Peyer's patch (tissue), 4 donors: ENCODE data around the gene SEMA3G. TPM values are rescaled to one million over a fixed set of nuclear protein-coding genes. Genes with fewer than 3 reads are reported as not detected.

Experiments
- DNase-seq, 3 donors: peaks; one replicate each; pipeline ENCODE4 v3.0.0-alpha.2; 2017 to 2019
- H3K27ac ChIP-seq, 4 donors: fragments of 200-600 bp; sonication (generic); one replicate each; pipeline ENCODE4 v1.5.1; 2016 to 2019
- H3K27me3 ChIP-seq, 2 donors: fragments of 200-600 bp; sonication (generic); one replicate each; pipeline ENCODE4 v1.5.1; 2019
- H3K36me3 ChIP-seq, 3 donors: fragments of 200-600 bp; sonication (generic); one replicate each; pipeline ENCODE4 v1.5.1; 2016 to 2019
- H3K4me1 ChIP-seq, 4 donors: fragments of 200-600 bp; sonication (generic); one replicate each; pipeline ENCODE4 v1.5.1; 2016 to 2019
- H3K4me3 ChIP-seq, 4 donors: fragments of 200-600 bp; sonication (generic); 1 replicate in 3 of 4; 2 replicates in 1 of 4; pipeline ENCODE4 v1.5.1; 2016 to 2019; ENCODE audit warnings: mild to moderate bottlenecking in 1 of 4
- H3K9me3 ChIP-seq, 4 donors: fragments of 200-600 bp; sonication (generic); one replicate each; pipeline ENCODE4 v1.5.1; 2016 to 2019; ENCODE audit warnings: mild to moderate bottlenecking in 1 of 4
- POLR2A ChIP-seq, 2 donors: fragments of 450-650 bp; IDR thresholded peaks; one replicate each; pipeline ENCODE4 v1.5.1; 2017; ENCODE audit warnings: antibody characterized with exemption in 2 of 2, mild to moderate bottlenecking in 2 of 2, moderate library complexity in 2 of 2
- total RNA-seq, 4 donors: library from RNA; depleted of rRNA; stranded (reverse); fragments of >200 nt; gene quantifications; one replicate each; pipeline ENCODE4 v1.1.0, GENCODE V29; 2016
- TF ChIP-seq, protein P1 (sequence below), 6 experiments: fragments of 450-650 bp in 4 of 6; fragments of 200-600 bp in 2 of 6; sonication (generic) in 1 of 6; IDR thresholded peaks; one replicate each; pipeline ENCODE4 v1.5.1; 2017 to 2019; ENCODE audit warnings: antibody characterized with exemption in 6 of 6, mild to moderate bottlenecking in 3 of 6, moderate library complexity in 1 of 6

Gene SEMA3G
- total RNA-seq, 4 donors from 2014 or later = 18.8 to 24.8 (median 22.0) TPM

DNA sequence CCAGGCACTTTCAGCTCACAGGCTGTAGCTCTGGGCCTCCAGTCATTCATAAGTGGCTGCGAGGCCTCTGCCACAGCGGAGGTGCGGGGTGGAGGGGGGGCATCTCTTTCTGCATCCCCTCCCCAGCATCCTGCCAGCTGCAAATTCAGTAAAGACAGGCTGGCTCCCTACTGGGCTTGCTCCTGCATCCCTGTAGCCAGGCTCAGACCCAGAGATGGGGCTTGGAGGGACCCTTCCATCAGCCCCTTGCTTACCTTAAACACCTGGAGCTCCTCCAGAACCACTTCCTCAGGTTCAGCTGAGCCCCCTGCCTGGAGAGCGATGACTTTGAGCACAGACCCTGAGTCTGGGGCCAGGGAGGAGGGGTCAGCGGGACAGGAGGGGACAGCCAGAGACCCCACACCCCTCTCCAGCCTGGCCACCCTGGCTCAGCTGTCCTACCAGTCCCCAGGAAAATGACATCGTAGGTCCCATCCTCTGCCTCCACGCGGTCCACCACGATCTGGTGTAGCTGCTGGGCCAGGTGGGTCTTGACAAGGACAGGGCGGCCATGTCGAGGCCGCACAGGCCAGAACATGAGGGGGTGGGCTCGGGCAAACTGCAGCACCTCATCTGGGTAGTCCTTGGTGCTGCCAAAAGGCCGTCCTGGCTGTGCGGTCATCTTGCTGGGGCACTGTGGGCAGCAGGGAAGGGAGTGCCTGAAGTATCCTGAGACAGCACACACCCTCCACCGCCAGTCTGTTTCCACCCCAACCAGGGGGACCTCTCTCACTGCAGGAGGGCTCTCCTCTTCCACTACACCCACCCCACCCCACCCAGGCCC is 5.3 kb downstream of the SEMA3G start:
- H3K36me3 ChIP-seq = no peaks in the 10 kb centered on the region
- no peaks in the 10 kb centered on the region for H3K9me3 ChIP-seq
- H3K27me3 ChIP-seq = no peaks in the 10 kb centered on the region
- H3K4me3 ChIP-seq = no peak overlapping the region
- H3K27ac ChIP-seq = no peak overlapping the region
- TF ChIP-seq, protein P1, sequence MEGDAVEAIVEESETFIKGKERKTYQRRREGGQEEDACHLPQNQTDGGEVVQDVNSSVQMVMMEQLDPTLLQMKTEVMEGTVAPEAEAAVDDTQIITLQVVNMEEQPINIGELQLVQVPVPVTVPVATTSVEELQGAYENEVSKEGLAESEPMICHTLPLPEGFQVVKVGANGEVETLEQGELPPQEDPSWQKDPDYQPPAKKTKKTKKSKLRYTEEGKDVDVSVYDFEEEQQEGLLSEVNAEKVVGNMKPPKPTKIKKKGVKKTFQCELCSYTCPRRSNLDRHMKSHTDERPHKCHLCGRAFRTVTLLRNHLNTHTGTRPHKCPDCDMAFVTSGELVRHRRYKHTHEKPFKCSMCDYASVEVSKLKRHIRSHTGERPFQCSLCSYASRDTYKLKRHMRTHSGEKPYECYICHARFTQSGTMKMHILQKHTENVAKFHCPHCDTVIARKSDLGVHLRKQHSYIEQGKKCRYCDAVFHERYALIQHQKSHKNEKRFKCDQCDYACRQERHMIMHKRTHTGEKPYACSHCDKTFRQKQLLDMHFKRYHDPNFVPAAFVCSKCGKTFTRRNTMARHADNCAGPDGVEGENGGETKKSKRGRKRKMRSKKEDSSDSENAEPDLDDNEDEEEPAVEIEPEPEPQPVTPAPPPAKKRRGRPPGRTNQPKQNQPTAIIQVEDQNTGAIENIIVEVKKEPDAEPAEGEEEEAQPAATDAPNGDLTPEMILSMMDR (IDR thresholded peaks at IDR 0.05) = no peak
- TF ChIP-seq POLR2A (IDR thresholded peaks at IDR 0.05) = no peak
- H3K4me1 ChIP-seq = peaks cover 0 to 9% (median 0%) of the 10 kb centered on the region in 4 donors
- peak in 1 of 3 donors; percentile 32 for DNase-seq

- Histone ChIP-seq H3K9me3 (no peaks in the 10 kb centered on the region), H3K27ac (no peak overlapping the region), H3K4me1 (peaks cover 0 to 11% (median 0%) of the 10 kb centered on the region in 4 donors), H3K36me3 (no peaks in the 10 kb centered on the region), H3K4me3 (no peak overlapping the region), H3K27me3 (no peaks in the 10 kb centered on the region)
- TF ChIP-seq, protein P1 (IDR thresholded peaks at IDR 0.05) = no peak
- TF ChIP-seq POLR2A (IDR thresholded peaks at IDR 0.05) = no peak
- DNase-seq = peak in 1 of 3 donors; percentile 23
Measured at GRCh38 chr3:52438579-52439425, 6.1 kb downstream of the SEMA3G start.

DNA sequence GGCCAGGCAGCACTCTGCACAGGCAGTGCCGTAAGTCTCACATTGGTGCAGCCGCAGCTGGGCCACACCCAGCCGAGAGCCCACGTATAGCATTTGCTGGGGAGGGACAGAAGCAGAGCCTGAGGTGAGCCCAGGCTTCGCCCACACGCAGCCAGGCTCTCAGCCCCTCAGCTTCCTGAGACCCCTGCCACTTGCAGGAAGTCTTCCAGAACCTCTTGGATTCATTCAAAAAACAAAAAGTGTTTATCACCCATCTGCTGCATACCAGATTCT is 6.9 kb downstream of the SEMA3G start:
- no peak overlapping the region for H3K27ac ChIP-seq
- H3K9me3 ChIP-seq = no peaks in the 10 kb centered on the region
- DNase-seq = no peak
- H3K27me3 ChIP-seq = no peaks in the 10 kb centered on the region
- peak overlapping the region in 1 of 4 donors; percentile 7 for H3K4me3 ChIP-seq
- TF ChIP-seq, protein P1 (IDR thresholded peaks at IDR 0.05) = no peak
- no peak for TF ChIP-seq POLR2A (IDR thresholded peaks at IDR 0.05)
- no peaks in the 10 kb centered on the region for H3K36me3 ChIP-seq
- H3K4me1 ChIP-seq = peaks cover 0 to 18% (median 0%) of the 10 kb centered on the region in 4 donors

GRCh38 chr3:52437326-52438103 is 7.4 kb downstream of the SEMA3G start:
- Histone ChIP-seq H3K9me3 (no peaks in the 10 kb centered on the region), H3K36me3 (no peaks in the 10 kb centered on the region), H3K27me3 (no peaks in the 10 kb centered on the region), H3K4me1 (peaks cover 0 to 24% (median 0%) of the 10 kb centered on the region in 4 donors), H3K4me3 (peak overlapping the region in 1 of 4 donors; percentile 7), H3K27ac (no peak overlapping the region)
- TF ChIP-seq, protein P1 (IDR thresholded peaks at IDR 0.05) = no peak
- no peak for TF ChIP-seq POLR2A (IDR thresholded peaks at IDR 0.05)
- DNase-seq = peak in 2 of 3 donors; percentile 69 to 78

GRCh38 chr3:52436500-52437149 is 8.3 kb downstream of the SEMA3G start:
- no peaks in the 10 kb centered on the region for H3K27me3 ChIP-seq
- H3K27ac ChIP-seq = no peak overlapping the region
- DNase-seq = peak in 2 of 3 donors; percentile 40 to 43
- TF ChIP-seq, protein P1 (IDR thresholded peaks at IDR 0.05) = no peak
- no peak for TF ChIP-seq POLR2A (IDR thresholded peaks at IDR 0.05)
- H3K4me3 ChIP-seq = no peak overlapping the region
- H3K4me1 ChIP-seq = peaks cover 0 to 26% (median 0%) of the 10 kb centered on the region in 4 donors
- no peaks in the 10 kb centered on the region for H3K9me3 ChIP-seq
- no peaks in the 10 kb centered on the region for H3K36me3 ChIP-seq
